NOMO-1 (cell line): ENCODE data around the gene EPHA1.
"Not testable (repeated sequence)": the region's sequence is repeated elsewhere in the genome, so short reads cannot be mapped to it uniquely, and the experiment has no call there.

Experiments
- DNase-seq, 2 experiments: peaks; one replicate each; lab custom pipeline; 2025; ENCODE audit not compliant: unreplicated experiment in 2 of 2; lab: John Stamatoyannopoulos, UW

Gene EPHA1

GRCh38 chr7:143406002-143406357 is 2.7 kb downstream of the EPHA1 start:
- DNase-seq: no peak

- no peak for DNase-seq
Measured at GRCh38 chr7:143405173-143406001, 3.3 kb downstream of the EPHA1 start.

GRCh38 chr7:143402233-143402632 is 6.4 kb downstream of the EPHA1 start:
- DNase-seq: not testable (repeated sequence)

- DNase-seq: no peak
Measured at GRCh38 chr7:143401265-143401664, 7.4 kb downstream of the EPHA1 start.

GRCh38 chr7:143399642-143400041 is 9.0 kb downstream of the EPHA1 start:
- no peak for DNase-seq

GRCh38 chr7:143399151-143399550 is 9.5 kb downstream of the EPHA1 start:
- DNase-seq: no peak

- no peak for DNase-seq
Measured at GRCh38 chr7:143398616-143399015, 10.0 kb downstream of the EPHA1 start.

GRCh38 chr7:143397710-143398530 is 10.7 kb downstream of the EPHA1 start:
- DNase-seq: no peak

- no peak for DNase-seq
Measured at GRCh38 chr7:143396625-143397556, 11.8 kb downstream of the EPHA1 start.

- DNase-seq: no peak
Measured at GRCh38 chr7:143396182-143396581, 12.5 kb downstream of the EPHA1 start.

GRCh38 chr7:143395187-143396149 is 13.2 kb downstream of the EPHA1 start:
- DNase-seq: no peak

GRCh38 chr7:143394777-143395176 is 13.9 kb downstream of the EPHA1 start:
- no peak for DNase-seq

GRCh38 chr7:143394068-143394467 is 14.6 kb downstream of the EPHA1 start:
- no peak for DNase-seq

- no peak for DNase-seq
Measured at GRCh38 chr7:143393267-143394041, 15.2 kb downstream of the EPHA1 start.

GRCh38 chr7:143392875-143393266 is 15.8 kb downstream of the EPHA1 start:
- DNase-seq: no peak

- DNase-seq: not testable (repeated sequence)
Measured at GRCh38 chr7:143392427-143392826, 16.2 kb downstream of the EPHA1 start.

GRCh38 chr7:143391462-143392404 is 16.9 kb downstream of the EPHA1 start:
- no peak for DNase-seq

- no peak for DNase-seq
Measured at GRCh38 chr7:143390773-143391317, 17.8 kb downstream of the EPHA1 start.
